GM12878 (cell line): Measurements from ENCODE around the gene VDR. TPM values are rescaled to one million over a fixed set of nuclear protein-coding genes. Genes with fewer than 3 reads are reported as not detected.
A peak's percentile ranks its signal among the peaks of the same experiment; 100 is the strongest.

Experiments used
- ASH2L ChIP-seq: fragments of 300-600, 200-600 bp; sonication (generic); IDR thresholded peaks from 2 replicates; pipeline ENCODE4 v1.6.1; 2017; ENCODE audit warnings: low read depth, mild to moderate bottlenecking, borderline replicate concordance
- BHLHE40 ChIP-seq, 2 experiments: fragments of 450-650 bp in 1 of 2; IDR thresholded peaks; 2 replicates each; pipeline ENCODE4 v1.6.1; 2011 to 2017; ENCODE audit warnings: low read depth in 2 of 2, borderline replicate concordance in 1 of 2, improper control_type of control experiment in 1 of 2, low read length in 1 of 2, mild to moderate bottlenecking in 1 of 2
- BRCA1 ChIP-seq: IDR thresholded peaks from 2 replicates; pipeline ENCODE4 v1.6.1; 2011; ENCODE audit warnings: low read depth, low read length, improper control_type of control experiment
- EZH2 ChIP-seq: IDR thresholded peaks from 2 replicates; pipeline ENCODE4 v1.6.1; 2012; ENCODE audit warnings: low read depth, mild to moderate bottlenecking, control low read depth, inconsistent platforms, low read length, borderline replicate concordance; ENCODE audit not compliant: control insufficient read depth
- GATAD2B ChIP-seq: fragments of 450-650 bp; conservative IDR thresholded peaks from 2 replicates; pipeline ENCODE4 v1.6.1; 2017; ENCODE audit warnings: low read depth, mild to moderate bottlenecking, moderate library complexity
- HDGF ChIP-seq: fragments of 450-650 bp; IDR thresholded peaks from 2 replicates; pipeline ENCODE4 v1.6.1; 2016; ENCODE audit warnings: antibody characterized with exemption
- MTA2 ChIP-seq: fragments of 450-650 bp; IDR thresholded peaks from 2 replicates; pipeline ENCODE4 v1.6.1; 2016; ENCODE audit warnings: low read depth, mild to moderate bottlenecking, moderate library complexity
- RELA ChIP-seq: fragments of 450-650 bp; IDR thresholded peaks from 2 replicates; pipeline ENCODE4 v1.8.0; 2014; ENCODE audit warnings: borderline replicate concordance; ENCODE audit not compliant: partially characterized antibody
- RFX5 ChIP-seq: IDR thresholded peaks from 2 replicates; pipeline ENCODE4 v1.6.1; 2011; ENCODE audit warnings: low read depth, low read length, improper control_type of control experiment
- SREBF1 ChIP-seq: IDR thresholded peaks from 2 replicates; pipeline ENCODE4 v1.6.1; 2012; ENCODE audit warnings: mild to moderate bottlenecking, low read length
- WRNIP1 ChIP-seq: IDR thresholded peaks from 2 replicates; pipeline ENCODE4 v1.6.1; 2011; ENCODE audit warnings: low read depth, low read length, improper control_type of control experiment, borderline replicate concordance
- ZNF274 ChIP-seq: IDR thresholded peaks from one replicate; pipeline ENCODE4 v1.8.0; 2011; ENCODE audit not compliant: insufficient read length, insufficient read depth
- ZSCAN29 ChIP-seq: fragments of 450-650 bp; IDR thresholded peaks from 2 replicates; pipeline ENCODE4 v1.6.1; 2017; ENCODE audit warnings: mild to moderate bottlenecking, moderate library complexity
- polyA plus RNA-seq, 11 experiments: library from polyadenylated mRNA; depleted of rRNA in 4 of 11; unstranded in 6 of 11; stranded (reverse) in 5 of 11; fragments of >200 nt; fragmentation: Nextera tagmentation in 4 of 11; fragmentation: Illumina TruSeq in 1 of 11; extraction: Ambion mirVana in 4 of 11; extraction: Trizol in 1 of 11; gene quantifications; 1 replicate in 1 of 11; 2 replicates in 10 of 11; pipeline versions ENCODE4 v1.2.1 to v1.2.3, GENCODE V29; 2011 to 2016; ENCODE audit warnings: inconsistent platforms in 2 of 11, missing spikeins in 2 of 11, low read depth in 1 of 11
- total RNA-seq, 4 experiments: library from RNA; depleted of rRNA in 3 of 4; stranded (reverse); fragments of >200 nt in 3 of 4; fragmentation: Illumina TruSeq in 1 of 4; extraction: Trizol in 1 of 4; gene quantifications; 2 replicates each; pipeline versions ENCODE4 v1.2.1 to v1.2.3, GENCODE V29; 2013 to 2021
- TF ChIP-seq, protein P1 (sequence below): fragments of 450-650 bp; IDR thresholded peaks from 2 replicates; pipeline ENCODE4 v1.6.1; 2017; ENCODE audit warnings: mild to moderate bottlenecking, moderate library complexity
- TF ChIP-seq, protein P2 (sequence below): IDR thresholded peaks from 2 replicates; pipeline ENCODE4 v1.6.1; 2011; ENCODE audit warnings: low read depth, mild to moderate bottlenecking, low read length, moderate library complexity, borderline replicate concordance; ENCODE audit errors: extremely low read depth
- TF ChIP-seq, protein P3 (sequence below): fragments of 450-650 bp; formaldehyde crosslinking; IDR thresholded peaks from 2 replicates; pipeline ENCODE4 v1.4.0; 2020; ENCODE audit warnings: mild to moderate bottlenecking, moderate library complexity
- TF ChIP-seq, protein P4 (sequence below): IDR thresholded peaks from 2 replicates; pipeline ENCODE4 v1.6.1; 2011; ENCODE audit warnings: low read depth, low read length, improper control_type of control experiment, borderline replicate concordance
- TF ChIP-seq, protein P5 (sequence below): fragments of 450-650 bp; IDR thresholded peaks from 2 replicates; pipeline ENCODE4 v1.6.1; 2014; ENCODE audit warnings: mild to moderate bottlenecking
- TF ChIP-seq, protein P6 (sequence below): IDR thresholded peaks from 2 replicates; pipeline ENCODE4 v1.6.1; 2012; ENCODE audit warnings: low read depth, low read length, improper control_type of control experiment

Gene VDR
- total and polyA plus RNA-seq, 10 of the 15 experiments (the other 5 are each of a cell fraction or from before 2014, with no cell fraction given), result 0.27 to 7.9 (median 3.0) TPM

DNA sequence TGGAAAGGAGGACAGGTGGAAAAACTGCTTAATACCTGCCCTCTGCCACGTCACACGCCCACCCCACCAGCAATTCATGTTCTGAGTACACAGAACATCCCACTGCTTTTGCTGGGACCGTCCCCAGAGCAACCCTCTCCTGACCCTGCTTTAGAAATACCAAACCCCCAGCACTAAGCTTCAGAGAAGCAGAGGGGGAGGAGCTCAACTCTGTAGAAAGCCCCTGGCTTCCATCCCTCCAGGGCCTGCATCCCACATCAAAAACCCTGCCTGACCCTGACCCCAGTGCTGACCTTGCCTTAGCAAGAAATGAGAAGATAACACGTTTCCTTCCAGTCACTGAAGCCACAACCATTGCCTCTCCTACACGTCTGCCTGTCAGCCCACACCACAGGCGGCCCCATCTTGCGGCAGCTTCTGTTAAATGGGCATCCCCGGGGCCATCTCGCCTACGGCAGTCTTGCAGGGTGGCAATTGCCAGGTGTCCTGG is 19.7 kb downstream of the VDR start (continued):
- TF ChIP-seq WRNIP1 (no peak), ZNF274 (no peak), GATAD2B (no peak; the same call in 1 of the 2 replicates), BRCA1 (no peak), RELA (peak; percentile 61), SREBF1 (no peak), HDGF (peak; percentile 34; the same call in 1 of the 2 replicates), ASH2L (no peak), MTA2 (peak; percentile 81), BHLHE40 (IDR thresholded peaks at IDR 0.05; ENCODE audit: borderline replicate concordance in 1 of 2, low read depth in 2 of 2, low read length in 1 of 2) (peak; percentile 86 to 92), RFX5 (no peak), ZSCAN29 (no peak), EZH2 (no peak)
- TF ChIP-seq, protein P1, sequence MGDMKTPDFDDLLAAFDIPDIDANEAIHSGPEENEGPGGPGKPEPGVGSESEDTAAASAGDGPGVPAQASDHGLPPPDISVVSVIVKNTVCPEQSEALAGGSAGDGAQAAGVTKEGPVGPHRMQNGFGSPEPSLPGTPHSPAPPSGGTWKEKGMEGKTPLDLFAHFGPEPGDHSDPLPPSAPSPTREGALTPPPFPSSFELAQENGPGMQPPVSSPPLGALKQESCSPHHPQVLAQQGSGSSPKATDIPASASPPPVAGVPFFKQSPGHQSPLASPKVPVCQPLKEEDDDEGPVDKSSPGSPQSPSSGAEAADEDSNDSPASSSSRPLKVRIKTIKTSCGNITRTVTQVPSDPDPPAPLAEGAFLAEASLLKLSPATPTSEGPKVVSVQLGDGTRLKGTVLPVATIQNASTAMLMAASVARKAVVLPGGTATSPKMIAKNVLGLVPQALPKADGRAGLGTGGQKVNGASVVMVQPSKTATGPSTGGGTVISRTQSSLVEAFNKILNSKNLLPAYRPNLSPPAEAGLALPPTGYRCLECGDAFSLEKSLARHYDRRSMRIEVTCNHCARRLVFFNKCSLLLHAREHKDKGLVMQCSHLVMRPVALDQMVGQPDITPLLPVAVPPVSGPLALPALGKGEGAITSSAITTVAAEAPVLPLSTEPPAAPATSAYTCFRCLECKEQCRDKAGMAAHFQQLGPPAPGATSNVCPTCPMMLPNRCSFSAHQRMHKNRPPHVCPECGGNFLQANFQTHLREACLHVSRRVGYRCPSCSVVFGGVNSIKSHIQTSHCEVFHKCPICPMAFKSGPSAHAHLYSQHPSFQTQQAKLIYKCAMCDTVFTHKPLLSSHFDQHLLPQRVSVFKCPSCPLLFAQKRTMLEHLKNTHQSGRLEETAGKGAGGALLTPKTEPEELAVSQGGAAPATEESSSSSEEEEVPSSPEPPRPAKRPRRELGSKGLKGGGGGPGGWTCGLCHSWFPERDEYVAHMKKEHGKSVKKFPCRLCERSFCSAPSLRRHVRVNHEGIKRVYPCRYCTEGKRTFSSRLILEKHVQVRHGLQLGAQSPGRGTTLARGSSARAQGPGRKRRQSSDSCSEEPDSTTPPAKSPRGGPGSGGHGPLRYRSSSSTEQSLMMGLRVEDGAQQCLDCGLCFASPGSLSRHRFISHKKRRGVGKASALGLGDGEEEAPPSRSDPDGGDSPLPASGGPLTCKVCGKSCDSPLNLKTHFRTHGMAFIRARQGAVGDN, result 0 out of 2 replicates have a peak, but pooled peaks have one; percentile 36
- TF ChIP-seq, protein P2, sequence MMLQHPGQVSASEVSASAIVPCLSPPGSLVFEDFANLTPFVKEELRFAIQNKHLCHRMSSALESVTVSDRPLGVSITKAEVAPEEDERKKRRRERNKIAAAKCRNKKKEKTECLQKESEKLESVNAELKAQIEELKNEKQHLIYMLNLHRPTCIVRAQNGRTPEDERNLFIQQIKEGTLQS, result no peak
- TF ChIP-seq, protein P3, sequence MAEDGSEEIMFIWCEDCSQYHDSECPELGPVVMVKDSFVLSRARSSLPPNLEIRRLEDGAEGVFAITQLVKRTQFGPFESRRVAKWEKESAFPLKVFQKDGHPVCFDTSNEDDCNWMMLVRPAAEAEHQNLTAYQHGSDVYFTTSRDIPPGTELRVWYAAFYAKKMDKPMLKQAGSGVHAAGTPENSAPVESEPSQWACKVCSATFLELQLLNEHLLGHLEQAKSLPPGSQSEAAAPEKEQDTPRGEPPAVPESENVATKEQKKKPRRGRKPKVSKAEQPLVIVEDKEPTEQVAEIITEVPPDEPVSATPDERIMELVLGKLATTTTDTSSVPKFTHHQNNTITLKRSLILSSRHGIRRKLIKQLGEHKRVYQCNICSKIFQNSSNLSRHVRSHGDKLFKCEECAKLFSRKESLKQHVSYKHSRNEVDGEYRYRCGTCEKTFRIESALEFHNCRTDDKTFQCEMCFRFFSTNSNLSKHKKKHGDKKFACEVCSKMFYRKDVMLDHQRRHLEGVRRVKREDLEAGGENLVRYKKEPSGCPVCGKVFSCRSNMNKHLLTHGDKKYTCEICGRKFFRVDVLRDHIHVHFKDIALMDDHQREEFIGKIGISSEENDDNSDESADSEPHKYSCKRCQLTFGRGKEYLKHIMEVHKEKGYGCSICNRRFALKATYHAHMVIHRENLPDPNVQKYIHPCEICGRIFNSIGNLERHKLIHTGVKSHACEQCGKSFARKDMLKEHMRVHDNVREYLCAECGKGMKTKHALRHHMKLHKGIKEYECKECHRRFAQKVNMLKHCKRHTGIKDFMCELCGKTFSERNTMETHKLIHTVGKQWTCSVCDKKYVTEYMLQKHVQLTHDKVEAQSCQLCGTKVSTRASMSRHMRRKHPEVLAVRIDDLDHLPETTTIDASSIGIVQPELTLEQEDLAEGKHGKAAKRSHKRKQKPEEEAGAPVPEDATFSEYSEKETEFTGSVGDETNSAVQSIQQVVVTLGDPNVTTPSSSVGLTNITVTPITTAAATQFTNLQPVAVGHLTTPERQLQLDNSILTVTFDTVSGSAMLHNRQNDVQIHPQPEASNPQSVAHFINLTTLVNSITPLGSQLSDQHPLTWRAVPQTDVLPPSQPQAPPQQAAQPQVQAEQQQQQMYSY (CRISPR knock-in tag), result no peak
- TF ChIP-seq, protein P4, sequence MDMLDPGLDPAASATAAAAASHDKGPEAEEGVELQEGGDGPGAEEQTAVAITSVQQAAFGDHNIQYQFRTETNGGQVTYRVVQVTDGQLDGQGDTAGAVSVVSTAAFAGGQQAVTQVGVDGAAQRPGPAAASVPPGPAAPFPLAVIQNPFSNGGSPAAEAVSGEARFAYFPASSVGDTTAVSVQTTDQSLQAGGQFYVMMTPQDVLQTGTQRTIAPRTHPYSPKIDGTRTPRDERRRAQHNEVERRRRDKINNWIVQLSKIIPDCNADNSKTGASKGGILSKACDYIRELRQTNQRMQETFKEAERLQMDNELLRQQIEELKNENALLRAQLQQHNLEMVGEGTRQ, result no peak
- TF ChIP-seq, protein P5, sequence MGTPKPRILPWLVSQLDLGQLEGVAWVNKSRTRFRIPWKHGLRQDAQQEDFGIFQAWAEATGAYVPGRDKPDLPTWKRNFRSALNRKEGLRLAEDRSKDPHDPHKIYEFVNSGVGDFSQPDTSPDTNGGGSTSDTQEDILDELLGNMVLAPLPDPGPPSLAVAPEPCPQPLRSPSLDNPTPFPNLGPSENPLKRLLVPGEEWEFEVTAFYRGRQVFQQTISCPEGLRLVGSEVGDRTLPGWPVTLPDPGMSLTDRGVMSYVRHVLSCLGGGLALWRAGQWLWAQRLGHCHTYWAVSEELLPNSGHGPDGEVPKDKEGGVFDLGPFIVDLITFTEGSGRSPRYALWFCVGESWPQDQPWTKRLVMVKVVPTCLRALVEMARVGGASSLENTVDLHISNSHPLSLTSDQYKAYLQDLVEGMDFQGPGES, result no peak
- TF ChIP-seq, protein P6, sequence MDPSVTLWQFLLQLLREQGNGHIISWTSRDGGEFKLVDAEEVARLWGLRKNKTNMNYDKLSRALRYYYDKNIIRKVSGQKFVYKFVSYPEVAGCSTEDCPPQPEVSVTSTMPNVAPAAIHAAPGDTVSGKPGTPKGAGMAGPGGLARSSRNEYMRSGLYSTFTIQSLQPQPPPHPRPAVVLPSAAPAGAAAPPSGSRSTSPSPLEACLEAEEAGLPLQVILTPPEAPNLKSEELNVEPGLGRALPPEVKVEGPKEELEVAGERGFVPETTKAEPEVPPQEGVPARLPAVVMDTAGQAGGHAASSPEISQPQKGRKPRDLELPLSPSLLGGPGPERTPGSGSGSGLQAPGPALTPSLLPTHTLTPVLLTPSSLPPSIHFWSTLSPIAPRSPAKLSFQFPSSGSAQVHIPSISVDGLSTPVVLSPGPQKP, result no peak
